K562 (cell line): ENCODE data around the gene ADGRD1. TPM values are rescaled to one million over a fixed set of nuclear protein-coding genes. Genes with fewer than 3 reads are reported as not detected.

Source experiments
- ATAC-seq: fragments of 200-7000 bp; cut with Tn5 transposase; 3 replicates; pipeline ENCODE4 v1.9.1; 2020; ENCODE audit warnings: moderate library complexity
- BruUV-seq: library from RNA; stranded (reverse); fragments of 400-500 nt; replicated peaks from 2 replicates; lab custom pipeline; 2021; lab: Mats Ljungman, UMichigan
- CTCF ChIA-PET: fragments of 300-600 bp; formaldehyde crosslinking; extraction: SDS; loops from one replicate; lab custom pipeline; 2021; ENCODE audit warnings: low intra/inter-chr PET ratio; lab: Yijun Ruan, JAX
- POLR2A ChIA-PET: fragments of 300-600, 350-650 bp; sonication (Branson Sonifier 250); formaldehyde crosslinking; extraction: SDS; loops from one replicate; lab custom pipeline; 2021; ENCODE audit warnings: antibody characterized with exemption, inconsistent platforms; lab: Yijun Ruan, JAX
- DNase-seq, 4 experiments: peaks; one replicate each; pipeline versions ENCODE4 v3.0.0 to v3.0.0-alpha.2; 2011 to 2018; ENCODE audit warnings: low spot score in 3 of 4, mixed read lengths in 3 of 4; ENCODE audit errors: extremely low read depth in 1 of 4
- FAIRE-seq: peaks from 2 replicates; lab custom pipeline; 2011; peaks lifted over from hg19 to GRCh38; lab: Jason Lieb, UNC
- H2AFZ ChIP-seq: 2 replicates; pipeline ENCODE4 v1.6.0; 2011; ENCODE audit warnings: low read depth, low read length, control low read depth, inconsistent platforms
- H3K27ac ChIP-seq: fragments of 200-600 bp; 3 replicates; pipeline ENCODE4 v1.8.0; 2011; ENCODE audit warnings: low read depth, mild to moderate bottlenecking, control low read depth, inconsistent platforms, low read length, moderate library complexity, mixed read lengths; ENCODE audit errors: extremely low read depth
- H3K27me3 ChIP-seq, 2 experiments: fragments of 300-600 bp in 1 of 2; 2 replicates in 1 of 2; 3 replicates in 1 of 2; pipeline versions ENCODE4 v1.6.0 to v1.8.0; 2011; ENCODE audit warnings: inconsistent platforms in 2 of 2, low read length in 2 of 2, mild to moderate bottlenecking in 1 of 2, mixed read lengths in 1 of 2, moderate library complexity in 1 of 2; ENCODE audit not compliant: control insufficient read depth in 2 of 2, insufficient read depth in 2 of 2
- H3K36me3 ChIP-seq: fragments of 300-600 bp; 3 replicates; pipeline ENCODE4 v1.8.0; 2011; ENCODE audit warnings: mild to moderate bottlenecking, low read length, inconsistent platforms; ENCODE audit not compliant: control insufficient read depth, insufficient read depth
- H3K4me1 ChIP-seq, 2 experiments: fragments of 200-600 bp in 1 of 2; replicated peaks in 1 of 2; 2 replicates in 1 of 2; 3 replicates in 1 of 2; pipeline versions ENCODE4 v1.5.1 to v1.8.0; 2011; ENCODE audit warnings: inconsistent platforms in 2 of 2, low read length in 2 of 2, mild to moderate bottlenecking in 1 of 2, mixed read lengths in 1 of 2, moderate library complexity in 1 of 2; ENCODE audit not compliant: control insufficient read depth in 2 of 2, insufficient read depth in 2 of 2
- H3K4me2 ChIP-seq: 2 replicates; pipeline ENCODE4 v1.6.1; 2011; ENCODE audit warnings: low read length, control low read depth, inconsistent platforms, mixed read lengths; ENCODE audit not compliant: insufficient read depth
- H3K4me3 ChIP-seq: fragments of 200-600 bp; sonication (generic), shearing (Covaris generic); 2 replicates; pipeline ENCODE4 v1.5.1; 2016; ENCODE audit warnings: control low read depth, inconsistent platforms
- H3K79me2 ChIP-seq: fragments of 200-600 bp; 3 replicates; pipeline ENCODE4 v1.8.0; 2011; ENCODE audit warnings: low read length, inconsistent platforms; ENCODE audit not compliant: control insufficient read depth, insufficient read depth
- H3K9ac ChIP-seq, 2 experiments: 2 replicates each; pipeline versions ENCODE4 v1.6.0 to v1.6.1; 2011; ENCODE audit warnings: low read depth in 2 of 2, low read length in 2 of 2, control low read depth in 1 of 2, inconsistent platforms in 1 of 2, mild to moderate bottlenecking in 1 of 2, mixed read lengths in 1 of 2; ENCODE audit not compliant: insufficient read depth in 1 of 2
- H3K9me1 ChIP-seq: one replicate; pipeline ENCODE4 v1.6.0; 2011; ENCODE audit warnings: inconsistent platforms, mild to moderate bottlenecking, low read length, moderate library complexity; ENCODE audit not compliant: control insufficient read depth, insufficient read depth
- H3K9me3 ChIP-seq: replicated peaks from 2 replicates; pipeline ENCODE4 v1.5.1; 2011; ENCODE audit warnings: low read depth, low read length, inconsistent platforms; ENCODE audit not compliant: control insufficient read depth, insufficient read depth
- H4K20me1 ChIP-seq: replicated peaks from 2 replicates; pipeline ENCODE4 v1.6.1; 2011; ENCODE audit warnings: low read length, inconsistent platforms, mixed read lengths; ENCODE audit not compliant: control insufficient read depth, insufficient read depth
- CHD2 ChIP-seq: IDR thresholded peaks from 2 replicates; pipeline ENCODE4 v1.6.1; 2011; ENCODE audit warnings: low read depth, low read length
- ELK1 ChIP-seq: sonication (generic); formaldehyde crosslinking; IDR thresholded peaks from 2 replicates; pipeline ENCODE4 v1.8.1; 2022; ENCODE audit warnings: missing genetic modification reagents
- FIP1L1 ChIP-seq: fragments of 200-400 bp; formaldehyde crosslinking; IDR thresholded peaks from 2 replicates; pipeline ENCODE4 v1.6.1; 2018; ENCODE audit warnings: mild to moderate bottlenecking, low read depth, low read length; ENCODE audit not compliant: poor library complexity, severe bottlenecking
- GABPB1 ChIP-seq: sonication (generic); formaldehyde crosslinking; IDR thresholded peaks from 2 replicates; pipeline ENCODE4 v1.8.0; 2022; ENCODE audit warnings: mild to moderate bottlenecking, missing genetic modification reagents
- GTF2F1 ChIP-seq: IDR thresholded peaks from 2 replicates; pipeline ENCODE4 v1.6.1; 2011; ENCODE audit warnings: low read depth, low read length, improper control_type of control experiment
- JUNB ChIP-seq: fragments of 450-650 bp; formaldehyde crosslinking; conservative IDR thresholded peaks from 2 replicates; pipeline ENCODE4 v1.4.0; 2020; ENCODE audit warnings: mild to moderate bottlenecking
- JUND ChIP-seq, 2 experiments: IDR thresholded peaks; 2 replicates in 1 of 2; 3 replicates in 1 of 2; pipeline ENCODE4 v1.6.1; 2011; ENCODE audit warnings: borderline replicate concordance in 2 of 2, low read depth in 2 of 2, low read length in 2 of 2, improper control_type of control experiment in 1 of 2, missing biosample characterization in 1 of 2, missing genetic modification characterization in 1 of 2, missing genetic modification reagents in 1 of 2
- NFYB ChIP-seq: IDR thresholded peaks from 2 replicates; pipeline ENCODE4 v1.6.1; 2011; ENCODE audit warnings: mild to moderate bottlenecking, moderate library complexity; ENCODE audit not compliant: insufficient read length; ENCODE audit errors: extremely low read depth
- RFX7 ChIP-seq: fragments of 250-450 bp; sonication (Bioruptor Pico); IDR thresholded peaks from 2 replicates; pipeline ENCODE4 v1.5.1; 2021; ENCODE audit warnings: mild to moderate bottlenecking
- RNF219 ChIP-seq: fragments of 250-450 bp; sonication (Bioruptor Pico); IDR thresholded peaks from 2 replicates; pipeline ENCODE4 v1.5.0; 2022; ENCODE audit warnings: mild to moderate bottlenecking
- TAL1 ChIP-seq: fragments of 450-650 bp; IDR thresholded peaks from 2 replicates; pipeline ENCODE4 v1.6.1; 2016; ENCODE audit warnings: mild to moderate bottlenecking
- ZBTB43 ChIP-seq: sonication (generic); formaldehyde crosslinking; IDR thresholded peaks from 2 replicates; pipeline ENCODE4 v1.8.0; 2023; ENCODE audit warnings: mild to moderate bottlenecking, missing genetic modification reagents
- ZNF282 ChIP-seq: sonication (generic); formaldehyde crosslinking; IDR thresholded peaks from 2 replicates; pipeline ENCODE4 v1.8.1; 2023; ENCODE audit warnings: missing genetic modification reagents
- ZNF511 ChIP-seq: sonication (generic); formaldehyde crosslinking; IDR thresholded peaks from 2 replicates; pipeline ENCODE4 v1.8.0; 2022; ENCODE audit warnings: mild to moderate bottlenecking, missing genetic modification reagents
- ZNF785 ChIP-seq: fragments of 250-450 bp; sonication (Bioruptor Pico); IDR thresholded peaks from 2 replicates; pipeline ENCODE4 v1.4.0; 2020; ENCODE audit warnings: mild to moderate bottlenecking
- WGBS: fragments of 100-300 bp; shearing (Covaris generic); methylation state at CpG from one replicate; pipeline ENCODE4 v1.1.6; 2016; ENCODE audit warnings: low coverage, mixed read lengths; ENCODE audit not compliant: insufficient coverage; ENCODE audit errors: missing lambda C conversion rate; 5-methylcytosine and 5-hydroxymethylcytosine counted together
- in situ Hi-C: fragments of 300-500 bp; cut with MboI; formaldehyde crosslinking; loops from 4 replicates; pipeline ENCODE4 v1.15.0; 2018; ENCODE audit warnings: inconsistent platforms, mixed read lengths
- intact Hi-C: fragments of 100-400 bp; cut with micrococcal nuclease; formaldehyde crosslinking; loops from 2 replicates; pipeline ENCODE4 v1.14.2; 2022
- polyA plus RNA-seq, 8 experiments: library from polyadenylated mRNA; depleted of rRNA in 4 of 8; stranded (reverse) in 5 of 8; unstranded in 3 of 8; fragments of >200 nt; fragmentation: Nextera tagmentation in 2 of 8; fragmentation: Illumina TruSeq in 1 of 8; extraction: Ambion mirVana in 2 of 8; extraction: Trizol in 1 of 8; gene quantifications; 2 replicates each; pipeline versions ENCODE4 v1.2.1 to v1.2.3, GENCODE V29; 2011 to 2014; ENCODE audit warnings: inconsistent platforms in 1 of 8, missing spikeins in 1 of 8
- total RNA-seq, 7 experiments: library from RNA; depleted of rRNA in 6 of 7; stranded (reverse); fragments of >200 nt in 6 of 7; fragmentation: Illumina TruSeq in 2 of 7; extraction: Trizol in 2 of 7; gene quantifications; 2 replicates each; pipeline versions ENCODE4 v1.2.1 to v1.2.3, GENCODE V29; 2011 to 2021; ENCODE audit warnings: low replicate concordance in 1 of 7

The ADGRD1 gene
- total and polyA plus RNA-seq, 9 of the 15 experiments (the other 6 are each of a cell fraction or from before 2014, with no cell fraction given): 1.7 to 11.7 (median 3.3) TPM

GRCh38 chr12:131126662-131127173 is 173.0 kb downstream of the ADGRD1 start (continued):
- TF ChIP-seq CHD2: no peak
- TF ChIP-seq ZNF511: no peak

GRCh38 chr12:131128556-131128955 is 174.8 kb downstream of the ADGRD1 start:
- no peak for DNase-seq
- whole genome bisulfite sequencing: 31% methylated on average over 5 of the region's 6 CpGs
- Histone ChIP-seq H2AFZ (no peak overlapping the region), H3K36me3 (no peaks in the 10 kb centered on the region), H4K20me1 (no peaks in the 10 kb centered on the region), H3K9ac (no peak overlapping the region), H3K4me2 (no peak overlapping the region), H3K4me3 (no peak overlapping the region), H3K27ac (no peak overlapping the region), H3K79me2 (no peaks in the 10 kb centered on the region), H3K27me3 (peaks cover 0 to 15% of the 10 kb centered on the region in 2 experiments; a peak in 3 of 5 replicates), H3K4me1 (peaks cover 0 to 18% of the 10 kb centered on the region in 2 experiments; a peak in 3 of 5 replicates), H3K9me1 (no peaks in the 10 kb centered on the region), H3K9me3 (no peaks in the 10 kb centered on the region)
- BruUV-seq: no TSS peak
- FAIRE-seq: no peak
- POLR2A ChIA-PET: interaction anchor here (0.6 to 2.0 kb wide), 2 partner anchors 11 to 15 kb away, joined by 3 to 5 read pairs; no protein-coding TSS in a partner anchor
- in situ Hi-C loops: loop anchor here (10.0 kb wide), 1 partner anchor 214 kb away; no protein-coding TSS in a partner anchor
- CTCF ChIA-PET: no interaction called here
- ATAC-seq: no peak
- intact Hi-C loops: no loop called here
- TF ChIP-seq ZBTB43 (CRISPR knock-in tag) (no peak), NFYB (no peak), ZNF785 (CRISPR knock-in tag) (no peak), RNF219 (no peak), ZNF282 (CRISPR knock-in tag) (no peak), TAL1 (no peak), FIP1L1 (no peak), GABPB1 (no peak), RFX7 (no peak), JUNB (CRISPR knock-in tag) (no peak), ELK1 (no peak), JUND (IDR thresholded peaks at IDR 0.05; ENCODE audit: borderline replicate concordance, low read depth, low read length) (no peak), JUND (tag; IDR thresholded peaks at IDR 0.05; ENCODE audit: borderline replicate concordance, low read depth, low read length) (no peak), GTF2F1 (no peak)
